Stimulated activated CD4-positive, alpha-beta T cell treated with anti-CD3 and anti-CD28 coated beads, Interleukin-2, amount 100 ng/mL, for 48 hours (primary cell): ENCODE results near the gene BCL2A1.
"Not testable (repeated sequence)": the region's sequence is repeated elsewhere in the genome, so short reads cannot be mapped to it uniquely, and the experiment has no call there.

ENCODE experiments used
- DNase-seq, 2 donors: peaks; one replicate each; pipeline ENCODE4 v3.0.0-alpha.2; 2020

Gene BCL2A1

DNA sequence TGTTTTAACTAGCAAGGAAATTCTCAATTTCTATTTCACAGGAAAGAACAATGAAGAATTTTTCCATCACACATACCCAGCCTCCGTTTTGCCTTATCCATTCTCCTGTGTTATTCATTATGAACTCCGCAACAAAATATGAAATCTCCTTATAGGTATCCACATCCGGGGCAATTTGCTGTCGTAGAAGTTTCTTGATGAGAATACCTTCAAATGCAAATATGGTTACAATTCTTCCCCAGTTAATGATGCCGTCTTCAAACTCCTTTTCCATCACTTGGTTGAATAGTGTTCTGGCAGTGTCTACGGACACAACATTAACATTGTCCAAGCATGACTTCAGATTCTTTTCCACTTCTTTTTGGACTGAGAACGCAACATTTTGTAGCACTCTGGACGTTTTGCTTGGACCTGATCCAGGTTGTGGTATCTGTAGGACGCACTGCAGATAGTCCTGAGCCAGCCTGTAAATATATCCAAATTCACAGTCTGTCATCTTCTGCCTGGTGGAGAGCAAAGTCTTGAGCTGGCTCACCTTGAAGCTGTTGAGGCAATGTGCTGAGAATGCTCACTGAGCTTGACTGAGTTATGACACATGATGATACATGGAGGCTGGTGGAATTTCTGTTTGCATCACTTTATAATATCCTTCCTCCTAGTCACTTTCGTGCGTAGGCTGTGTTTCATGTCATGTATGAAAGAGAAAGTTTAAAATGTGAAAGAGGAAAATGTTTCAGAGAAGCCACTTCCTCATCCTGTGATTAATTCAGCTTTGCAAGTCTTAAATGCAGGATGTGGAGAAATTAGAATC, at the start of gene BCL2A1:
BCL2A1 (minus strand) TSS at position 573 of the 811 bp plus-strand sequence; CDS start at position 496, 77 bp downstream.
- DNase-seq, result peak; percentile 36 to 50

DNA sequence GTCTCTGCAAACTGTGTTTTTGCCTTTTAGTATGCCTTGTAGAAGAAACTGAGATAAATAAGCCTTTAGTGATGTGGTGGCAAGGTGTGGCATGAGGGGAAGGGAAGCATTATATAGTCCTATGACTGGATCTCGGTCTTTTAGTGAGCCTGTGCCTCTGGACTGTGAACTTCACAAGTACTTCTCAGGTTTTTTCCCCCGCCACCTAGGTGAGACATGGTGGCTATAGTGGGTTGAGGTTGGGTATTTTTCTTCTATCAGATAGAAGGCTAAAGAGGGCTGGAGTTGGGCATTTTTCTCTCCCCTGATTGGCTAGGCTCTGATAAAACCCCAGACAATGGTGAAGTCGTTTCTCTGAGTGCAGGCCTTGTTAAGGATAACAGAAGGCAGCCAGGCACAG, 49.7 kb upstream of the BCL2A1 start:
- DNase-seq, result no peak

DNA sequence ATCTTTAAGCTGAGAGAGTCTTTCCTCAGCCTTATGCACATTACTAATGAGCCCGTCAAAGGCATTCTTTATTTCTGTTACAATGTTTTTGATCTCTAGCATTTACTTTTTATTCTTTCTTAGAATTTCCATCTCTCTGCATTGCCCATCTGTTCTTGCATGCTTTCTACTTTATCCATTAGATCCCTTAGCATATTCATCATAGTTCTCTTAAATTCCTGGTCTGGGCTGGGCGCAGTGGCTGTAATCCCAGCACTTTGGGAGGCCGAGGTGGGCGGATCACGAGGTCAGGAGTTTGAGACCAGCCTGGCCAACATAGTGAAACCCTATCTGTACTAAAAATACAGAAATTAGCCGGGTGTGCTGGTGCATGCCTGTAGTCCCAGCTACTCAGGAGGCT, 49.2 kb upstream of the BCL2A1 start:
- not testable (repeated sequence) for DNase-seq

DNA sequence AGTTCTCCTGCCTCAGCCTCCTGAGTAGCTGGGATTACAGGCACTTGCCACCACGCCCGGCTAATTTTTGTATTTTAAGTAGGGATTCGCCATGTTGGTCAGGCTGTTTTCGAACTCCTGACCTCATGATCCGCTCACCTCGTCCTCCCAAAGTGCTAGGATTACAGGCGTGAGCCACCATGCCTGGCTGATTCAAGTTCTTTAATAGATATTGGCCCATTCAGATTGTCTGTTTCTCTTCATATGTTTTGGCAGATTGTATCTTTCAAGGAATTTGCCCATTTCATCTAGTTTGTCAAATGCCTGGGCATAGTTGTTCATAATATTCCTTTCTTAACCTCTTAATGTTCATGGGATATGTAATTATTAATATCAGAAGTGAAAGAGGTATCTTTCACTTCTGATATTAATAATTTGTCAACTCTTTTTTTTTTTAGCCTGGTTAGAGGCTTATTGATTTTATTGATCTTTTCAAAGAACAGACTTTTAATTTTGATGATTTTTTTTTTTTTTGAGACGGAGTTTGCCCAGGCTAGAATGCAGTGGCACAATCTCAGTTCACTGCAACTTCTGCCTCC, 48.3 kb upstream of the BCL2A1 start:
- no peak for DNase-seq

DNA sequence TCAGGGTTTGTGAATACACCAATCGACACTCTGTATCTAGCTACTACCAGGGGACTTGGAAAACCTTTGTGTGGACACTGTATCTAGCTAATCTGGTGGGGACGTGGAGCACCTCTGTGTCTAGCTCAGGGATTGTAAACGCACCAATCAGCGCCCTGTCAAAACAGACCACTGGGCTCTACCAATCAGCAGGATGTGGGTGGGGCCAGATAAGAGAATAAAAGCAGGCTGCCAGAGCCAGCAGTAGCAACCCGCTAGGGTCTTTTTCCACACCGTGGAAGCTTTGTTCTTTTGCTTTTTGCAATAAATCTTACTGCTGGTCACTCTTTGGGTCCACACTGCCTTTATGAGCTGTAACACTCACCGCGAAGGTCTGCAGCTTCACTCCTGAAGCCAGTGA, 46.1 kb upstream of the BCL2A1 start:
- DNase-seq, result not testable (repeated sequence)

DNA sequence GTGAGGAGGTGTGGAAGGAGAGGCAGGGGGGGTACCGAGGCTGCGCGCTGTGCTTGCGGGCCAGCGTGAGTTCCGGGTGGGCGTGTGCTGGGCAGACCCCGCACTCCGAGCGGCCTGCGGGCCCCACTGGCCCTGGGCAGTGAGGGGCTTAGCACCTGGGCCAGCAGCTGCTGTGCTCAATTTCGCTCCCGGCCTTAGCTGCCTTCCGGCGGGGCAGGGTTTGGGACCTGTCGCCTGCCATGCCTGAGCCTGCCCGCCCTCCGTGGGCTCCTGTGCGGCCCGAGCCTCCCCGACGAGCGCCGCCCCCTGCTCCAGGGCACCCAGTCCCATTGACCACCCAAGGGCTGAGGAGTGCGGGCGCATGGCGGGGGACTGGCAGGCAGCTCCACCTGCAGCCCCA, 45.5 kb upstream of the BCL2A1 start:
- DNase-seq, result not testable (repeated sequence)

DNA sequence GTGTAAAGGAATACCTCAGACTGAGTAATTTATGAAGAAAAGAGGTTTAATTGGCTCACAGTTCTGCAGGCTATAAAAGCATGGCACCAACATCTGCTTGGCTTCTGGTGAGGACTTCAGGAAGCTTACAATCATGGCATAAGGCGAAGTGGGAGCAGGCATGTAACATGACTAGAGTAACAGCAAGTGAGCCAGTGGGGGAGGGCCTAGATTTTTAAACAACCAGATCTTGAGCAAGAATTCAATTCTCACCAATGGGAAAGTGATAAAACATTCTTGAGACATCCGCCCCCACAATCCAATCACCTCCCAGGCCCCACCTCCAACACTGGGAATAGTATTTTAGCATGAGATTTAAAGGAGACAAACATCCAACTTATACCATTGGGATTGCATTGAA, 44.2 kb upstream of the BCL2A1 start:
- no peak for DNase-seq

DNA sequence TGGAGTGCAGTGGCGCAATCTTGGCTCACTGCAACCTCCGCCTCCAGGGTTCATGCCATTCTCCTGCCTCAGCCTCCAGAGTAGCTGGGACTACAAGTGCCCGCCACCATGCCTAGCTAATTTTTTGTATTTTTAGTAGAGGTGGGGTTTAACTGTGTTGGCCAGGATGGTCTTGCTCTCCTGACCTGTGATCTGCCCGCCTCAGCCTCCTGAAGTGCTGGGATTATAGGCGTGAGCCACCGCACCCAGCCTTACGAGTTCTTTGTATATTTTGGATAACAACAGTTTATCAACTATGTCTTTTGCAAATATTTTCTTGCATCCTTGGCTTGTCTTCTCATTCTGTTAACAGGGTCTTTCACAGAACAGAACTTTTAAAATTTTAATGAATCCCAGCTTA, 43.2 kb upstream of the BCL2A1 start:
- not testable (repeated sequence) for DNase-seq

DNA sequence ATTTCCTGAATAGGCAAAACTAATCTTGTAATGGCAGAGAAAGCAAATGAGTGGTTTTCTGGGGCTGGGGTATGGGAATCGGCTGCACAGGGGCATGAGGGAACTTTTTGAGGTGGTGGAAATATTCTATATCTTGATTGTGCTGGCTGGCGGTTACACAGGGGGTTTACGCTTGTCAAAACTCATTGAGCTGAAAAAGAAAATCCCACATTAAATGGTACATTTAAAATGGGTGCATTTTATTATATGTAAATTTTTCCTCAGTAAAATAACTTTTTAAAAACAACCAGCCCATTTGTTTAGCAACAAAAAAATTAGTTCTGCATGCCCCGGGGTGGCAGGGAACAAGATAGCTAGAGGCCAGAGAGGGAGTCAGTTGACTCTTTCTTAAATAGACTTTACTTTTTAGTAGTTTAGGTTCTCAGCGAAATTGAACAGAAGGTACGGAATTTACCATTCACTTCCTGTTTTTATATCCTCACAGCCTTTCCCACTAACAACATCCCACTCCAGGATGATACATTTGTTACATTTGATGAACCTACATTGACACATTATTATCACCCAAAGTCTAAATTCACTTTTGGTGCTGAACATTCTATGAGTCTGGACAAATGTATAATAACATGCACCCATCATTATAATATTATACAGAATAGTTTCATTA, 41.2 kb upstream of the BCL2A1 start:
- no peak for DNase-seq

DNA sequence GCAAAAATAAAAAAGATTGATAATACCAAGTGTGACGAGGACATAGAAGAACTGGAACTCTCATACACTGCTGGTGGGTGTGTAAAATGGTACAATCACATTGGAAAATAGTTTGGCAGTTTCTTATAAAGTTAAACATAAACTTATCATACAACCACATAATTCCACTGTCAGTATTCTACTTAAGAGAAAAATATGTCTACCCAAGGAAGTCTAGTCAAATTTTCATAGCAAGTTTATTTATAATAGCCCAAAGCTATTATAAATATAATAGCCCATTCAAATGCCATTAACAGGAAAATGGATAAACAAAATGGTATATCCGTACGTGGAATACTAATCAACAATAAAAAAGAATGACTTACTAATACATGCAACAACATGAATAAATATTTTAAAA, 40.6 kb upstream of the BCL2A1 start:
- DNase-seq, result no peak

DNA sequence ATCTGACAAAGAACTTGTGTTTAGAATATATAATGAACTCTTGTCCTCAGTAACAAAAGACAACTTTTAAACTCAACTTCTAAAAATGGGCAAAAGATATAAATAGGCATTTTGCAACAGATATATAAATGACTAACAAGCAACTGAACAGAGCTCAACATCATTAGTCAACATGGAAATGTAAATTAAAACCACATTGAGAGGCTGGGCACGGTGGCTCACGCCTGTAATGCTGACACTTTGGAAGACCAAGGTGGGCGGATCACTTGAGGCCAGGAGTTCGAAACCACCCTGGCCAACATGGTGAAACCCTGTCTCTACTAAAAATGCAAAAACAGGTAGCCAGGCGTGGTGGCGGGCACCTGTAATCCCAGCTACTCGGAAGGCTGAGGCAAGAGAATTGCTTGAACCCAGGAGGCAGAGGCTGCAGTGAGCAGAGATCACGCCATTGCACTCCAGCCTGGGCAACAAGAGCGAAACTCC, 40.1 kb upstream of the BCL2A1 start:
- DNase-seq, result not testable (repeated sequence)

DNA sequence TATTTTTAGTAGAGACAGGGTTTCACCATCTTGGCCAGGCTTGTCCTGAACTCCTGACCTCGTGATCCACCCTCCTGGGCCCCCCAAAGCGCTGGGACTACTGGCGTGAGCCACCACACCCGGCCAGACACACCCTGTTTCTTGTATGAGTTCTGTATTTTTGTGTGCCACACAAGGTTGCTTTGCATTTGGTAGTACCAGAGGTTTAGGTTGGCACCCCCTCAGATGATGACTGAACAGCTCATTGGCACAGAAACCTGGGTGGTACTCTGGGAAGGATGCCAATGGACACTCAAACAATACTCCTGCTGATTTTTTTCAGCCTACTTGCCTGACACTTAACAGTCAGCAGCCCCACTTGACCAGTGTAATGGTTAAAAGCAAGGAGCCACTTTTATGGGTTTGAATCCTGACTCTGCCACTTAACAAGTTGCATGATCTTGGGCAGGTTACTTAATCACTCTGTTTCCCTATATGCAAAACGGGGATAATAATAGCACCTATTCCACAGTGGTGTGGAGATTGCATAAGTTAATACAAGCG, 39.2 kb upstream of the BCL2A1 start:
- DNase-seq, result no peak

DNA sequence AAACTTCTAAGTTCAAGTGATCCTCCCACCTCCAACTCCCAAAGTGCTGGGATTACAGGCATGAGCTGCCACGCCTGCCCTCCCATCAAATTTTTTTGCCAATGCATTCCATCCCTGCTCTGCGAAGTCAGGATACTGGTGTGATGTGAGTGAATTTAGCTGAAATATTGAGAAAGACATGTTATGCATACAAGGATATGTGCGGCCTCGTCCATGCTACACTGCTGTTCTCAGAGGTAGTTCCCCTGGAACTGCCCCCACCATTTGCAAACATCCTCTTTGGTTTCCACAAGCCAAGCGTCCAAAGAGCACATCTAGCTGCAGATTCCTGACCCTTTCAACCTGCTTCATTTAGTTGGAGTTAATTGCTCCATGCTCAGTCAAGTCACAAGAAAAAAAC, 36.5 kb upstream of the BCL2A1 start:
- DNase-seq, result no peak

DNA sequence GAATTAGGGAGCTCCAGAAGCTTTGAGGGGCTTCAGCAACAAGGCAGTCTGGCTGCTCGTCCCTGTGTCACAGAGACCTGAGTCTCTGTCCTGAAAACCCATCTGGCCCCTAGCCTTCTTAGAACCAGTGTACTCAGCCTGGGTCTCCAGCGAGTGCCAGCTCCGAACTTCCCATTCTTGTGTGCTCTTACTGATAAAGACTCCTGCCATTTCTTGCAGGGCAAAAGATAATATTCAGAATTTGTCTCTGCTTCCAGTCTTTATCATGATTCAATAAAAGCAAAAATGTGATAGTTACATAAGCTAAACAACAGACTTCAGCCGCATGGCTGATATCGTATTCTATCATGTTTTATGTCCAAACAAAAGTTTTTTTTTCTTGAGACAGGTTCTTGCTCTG, 36.0 kb upstream of the BCL2A1 start:
- DNase-seq, result no peak

DNA sequence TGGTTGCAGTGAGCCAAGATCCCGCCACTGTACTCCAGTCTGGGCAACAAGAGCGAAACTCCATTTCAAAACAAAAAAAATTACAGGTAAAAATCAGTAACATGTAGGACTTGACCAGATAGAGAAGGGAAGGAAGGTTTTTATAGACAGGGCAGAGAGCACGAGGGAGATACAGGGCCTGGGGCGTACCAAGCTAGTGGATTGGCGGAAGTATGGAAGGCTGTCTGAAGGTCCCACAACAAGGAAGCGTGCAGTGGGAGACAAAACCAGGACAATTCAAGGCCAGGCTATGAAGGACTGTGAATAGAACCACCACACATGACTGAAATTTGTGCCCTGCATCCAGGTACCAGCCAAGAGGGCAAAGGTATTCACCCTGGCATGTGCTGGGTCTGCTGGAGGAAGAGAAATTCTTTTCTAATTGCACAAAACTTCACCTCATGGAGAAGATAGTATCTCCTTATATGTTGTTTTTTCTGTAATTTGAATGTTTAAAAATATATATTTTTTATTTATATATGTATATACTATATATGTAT, 33.0 kb upstream of the BCL2A1 start:
- no peak for DNase-seq

DNA sequence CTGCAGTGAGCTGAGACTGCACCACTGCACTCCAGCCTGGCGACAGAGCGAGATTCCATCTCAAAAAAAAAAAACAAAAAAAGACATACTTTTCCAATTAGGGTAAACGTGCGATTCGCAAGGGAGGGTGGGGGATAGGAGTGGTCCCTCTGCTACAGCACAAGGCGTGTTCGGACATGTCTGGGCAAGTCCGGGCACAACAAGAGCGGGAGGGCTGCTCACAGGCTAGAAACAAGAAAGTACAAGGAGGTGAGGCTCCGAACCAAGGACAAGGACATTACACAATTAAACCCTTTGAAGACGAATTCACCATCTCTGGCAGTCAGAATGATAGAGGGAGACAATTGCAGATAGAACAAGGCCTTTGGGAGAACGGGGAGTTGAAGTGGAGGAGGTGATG, 32.2 kb upstream of the BCL2A1 start:
- DNase-seq, result no peak

DNA sequence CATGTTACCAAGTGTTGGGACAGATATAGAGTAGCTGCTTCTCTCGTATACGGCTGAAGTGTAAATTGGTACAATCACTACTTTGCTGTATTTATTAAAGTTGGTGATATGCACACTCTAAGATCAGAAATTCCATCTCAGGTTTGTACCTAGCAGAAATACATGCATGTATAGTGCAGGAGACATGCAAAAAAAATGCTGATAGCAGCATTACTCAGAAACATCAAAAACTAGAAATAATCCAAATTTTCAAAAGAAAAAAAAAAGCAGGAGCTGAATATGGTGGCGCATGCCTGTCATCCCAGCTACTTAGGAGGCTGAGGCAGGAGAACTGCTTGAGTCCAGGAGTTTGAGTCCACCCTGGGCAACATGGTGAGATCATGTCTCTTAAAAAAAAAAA, 31.3 kb upstream of the BCL2A1 start:
- no peak for DNase-seq

DNA sequence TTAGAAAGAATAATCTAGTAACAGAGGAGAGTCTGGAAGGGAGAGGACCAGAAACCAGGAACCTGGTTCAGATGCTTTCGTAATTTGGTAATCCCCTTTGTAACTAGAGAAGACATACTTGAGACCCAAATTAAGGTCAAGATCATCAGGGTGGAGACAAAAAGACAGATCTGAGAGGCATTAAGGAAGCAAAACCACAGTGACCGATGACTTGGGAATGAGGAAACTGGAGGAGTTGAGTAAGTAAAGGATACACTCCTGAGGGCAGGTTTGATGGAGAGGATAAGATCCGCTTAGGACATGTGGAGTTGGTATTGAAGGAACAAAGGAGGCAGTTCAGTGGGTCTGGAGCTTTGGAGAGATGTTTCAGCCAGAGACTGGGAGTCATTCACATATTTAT, 23.6 kb upstream of the BCL2A1 start:
- no peak for DNase-seq

DNA sequence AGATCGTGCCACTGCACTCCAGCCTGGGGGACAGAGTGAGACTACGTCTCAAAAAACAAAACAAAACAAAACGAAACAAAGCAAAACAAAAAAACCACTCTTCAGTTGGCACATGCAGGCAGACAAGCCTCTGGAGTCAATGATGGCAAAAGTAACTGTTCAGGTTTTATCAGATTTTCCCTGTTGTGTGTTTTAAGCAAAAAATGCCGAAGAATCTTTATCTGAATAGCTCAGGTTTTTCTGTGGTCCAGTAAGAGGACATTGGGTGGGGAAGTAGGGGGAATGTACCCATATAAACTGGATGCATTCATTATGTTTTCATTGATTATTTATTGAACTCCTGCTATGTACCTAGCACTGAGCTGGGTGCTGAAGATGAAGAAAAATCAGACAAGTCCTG, 20.8 kb upstream of the BCL2A1 start:
- no peak for DNase-seq

DNA sequence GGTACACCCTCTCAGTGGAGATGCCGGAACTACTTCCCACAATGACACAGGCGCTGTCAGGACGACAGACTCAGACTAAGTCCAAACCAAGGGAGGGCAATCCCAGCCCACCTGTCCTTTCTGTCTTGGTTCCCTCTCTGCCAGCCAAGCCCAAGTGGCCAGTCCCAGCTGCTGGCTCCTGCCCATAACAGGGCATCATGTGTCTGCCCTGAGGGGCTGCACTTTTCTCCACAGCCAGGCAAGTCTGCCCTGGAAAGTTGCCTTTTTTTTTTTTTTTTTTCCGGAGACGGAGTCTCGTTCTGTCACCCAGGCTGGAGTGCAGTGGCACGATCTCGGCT, 20.0 kb upstream of the BCL2A1 start:
- no peak for DNase-seq

DNA sequence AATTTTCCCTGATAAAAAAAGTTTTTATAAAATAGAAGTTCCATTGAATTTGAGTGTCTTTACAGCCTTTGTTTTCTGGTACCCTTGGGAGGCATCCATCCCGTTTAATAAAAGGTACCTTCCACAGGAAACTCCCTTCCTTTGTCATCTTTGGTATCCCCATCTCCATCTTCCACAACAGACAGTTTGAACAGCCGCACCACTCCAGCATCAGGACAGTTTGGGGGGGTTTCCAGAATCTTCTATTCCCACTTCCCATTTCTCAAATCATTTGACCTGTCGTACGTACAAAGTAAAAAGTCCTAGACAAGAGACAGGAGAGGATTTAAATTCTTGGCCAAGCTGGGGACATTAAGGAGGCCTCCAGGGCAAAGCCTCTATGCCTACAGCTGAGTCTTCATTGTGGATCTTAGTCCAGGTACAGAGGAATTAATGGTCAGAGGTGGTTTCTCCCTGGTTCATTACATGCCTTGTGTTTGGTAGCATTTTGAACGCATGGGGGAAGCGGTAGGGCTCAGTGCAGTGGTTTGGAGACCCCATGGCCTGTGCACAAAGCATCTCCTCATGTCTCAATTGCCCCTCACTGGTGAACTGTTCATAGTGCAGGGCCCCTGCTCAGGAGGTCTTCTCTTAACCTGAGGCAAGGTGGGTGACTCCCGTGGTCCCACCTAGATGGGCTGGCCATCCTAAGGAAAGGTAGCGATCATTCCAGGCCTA, 19.4 kb upstream of the BCL2A1 start:
- no peak for DNase-seq

DNA sequence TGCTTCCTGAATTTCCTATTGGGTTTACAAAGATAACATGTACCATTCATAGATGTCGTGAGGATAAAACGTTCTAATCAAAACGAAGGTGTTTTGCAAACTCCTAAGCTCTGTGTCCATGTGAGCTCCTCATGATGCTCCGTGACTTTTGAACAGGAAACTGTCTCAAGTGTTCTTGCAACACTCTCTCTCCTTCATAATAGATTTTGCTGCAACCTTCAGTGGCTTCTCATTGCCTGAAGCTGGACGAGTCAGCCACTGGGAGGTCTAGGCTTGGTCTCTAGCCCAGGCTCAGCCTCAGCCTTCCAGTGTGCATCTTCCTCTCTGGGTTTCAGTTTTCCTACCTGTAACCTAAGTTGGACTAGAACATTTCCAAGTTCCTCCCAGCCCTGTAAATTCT, 18.7 kb upstream of the BCL2A1 start:
- no peak for DNase-seq

DNA sequence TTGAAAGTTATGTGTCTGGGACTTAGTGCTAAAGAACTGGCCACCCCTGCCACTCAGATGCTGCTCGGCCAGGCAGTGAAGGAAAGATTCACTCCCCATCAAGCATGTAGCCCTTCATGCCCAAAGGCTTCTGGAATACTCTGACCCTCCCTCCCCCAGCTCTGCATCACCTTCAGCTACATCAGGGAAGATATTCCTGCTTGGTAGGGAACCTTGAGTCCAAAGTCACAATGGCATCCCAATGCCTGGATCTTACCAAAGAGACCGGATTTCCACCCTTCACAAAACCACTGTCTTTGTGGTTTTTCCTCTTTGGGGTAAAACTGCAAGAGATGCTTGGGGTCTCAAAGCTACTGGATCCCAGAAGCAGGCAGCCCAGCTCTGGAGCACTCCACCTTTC, 18.2 kb upstream of the BCL2A1 start:
- DNase-seq, result no peak
